MM.1S (cell line): ENCODE data around the gene GOLGA3.

Experiments used
- EZH2 ChIP-seq: fragments of 300-600 bp; sonication (generic); optimal IDR thresholded peaks from 2 replicates; pipeline ENCODE3; 2017; ENCODE audit warnings: low read depth, mild to moderate bottlenecking, antibody characterized with exemption, low read length, mixed read lengths
- TF ChIP-seq, protein P1 (sequence below): fragments of 300-600 bp; sonication (generic); IDR thresholded peaks from 2 replicates; pipeline ENCODE4 v1.5.1; 2016; ENCODE audit warnings: antibody characterized with exemption, low read length, mixed read lengths

DNA sequence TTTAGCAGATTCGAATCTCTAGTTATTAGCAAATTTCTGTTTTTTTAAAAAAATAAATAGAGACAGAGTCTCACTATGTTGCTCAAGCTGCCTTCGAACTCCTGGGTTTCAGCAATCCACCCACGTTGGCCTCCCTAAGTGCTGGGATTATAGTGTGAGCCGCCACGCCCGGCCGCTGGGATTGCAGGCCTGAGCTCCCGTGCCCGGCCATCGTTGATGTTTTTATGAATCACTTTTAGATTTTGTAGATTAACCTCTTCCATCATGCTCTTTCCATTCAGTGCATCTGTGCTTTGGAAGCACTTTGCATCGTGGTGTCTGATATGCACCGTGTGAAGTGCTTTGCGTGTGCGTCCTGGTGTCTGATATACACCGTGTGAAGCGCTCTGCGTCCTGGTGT is 97.1 kb downstream of the GOLGA3 start:
- TF ChIP-seq EZH2, result no peak
- TF ChIP-seq, protein P1, sequence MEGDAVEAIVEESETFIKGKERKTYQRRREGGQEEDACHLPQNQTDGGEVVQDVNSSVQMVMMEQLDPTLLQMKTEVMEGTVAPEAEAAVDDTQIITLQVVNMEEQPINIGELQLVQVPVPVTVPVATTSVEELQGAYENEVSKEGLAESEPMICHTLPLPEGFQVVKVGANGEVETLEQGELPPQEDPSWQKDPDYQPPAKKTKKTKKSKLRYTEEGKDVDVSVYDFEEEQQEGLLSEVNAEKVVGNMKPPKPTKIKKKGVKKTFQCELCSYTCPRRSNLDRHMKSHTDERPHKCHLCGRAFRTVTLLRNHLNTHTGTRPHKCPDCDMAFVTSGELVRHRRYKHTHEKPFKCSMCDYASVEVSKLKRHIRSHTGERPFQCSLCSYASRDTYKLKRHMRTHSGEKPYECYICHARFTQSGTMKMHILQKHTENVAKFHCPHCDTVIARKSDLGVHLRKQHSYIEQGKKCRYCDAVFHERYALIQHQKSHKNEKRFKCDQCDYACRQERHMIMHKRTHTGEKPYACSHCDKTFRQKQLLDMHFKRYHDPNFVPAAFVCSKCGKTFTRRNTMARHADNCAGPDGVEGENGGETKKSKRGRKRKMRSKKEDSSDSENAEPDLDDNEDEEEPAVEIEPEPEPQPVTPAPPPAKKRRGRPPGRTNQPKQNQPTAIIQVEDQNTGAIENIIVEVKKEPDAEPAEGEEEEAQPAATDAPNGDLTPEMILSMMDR, result no peak
